IPS DF 6.9 (cell line): ENCODE results near the gene FRMD4A.
"Not testable (repeated sequence)": the region's sequence is repeated elsewhere in the genome, so short reads cannot be mapped to it uniquely, and the experiment has no call there.

Source experiments
- DNase-seq: peaks from one replicate; pipeline ENCODE4 v3.0.0-alpha.2; 2013; ENCODE audit warnings: low read depth, low spot score
- H3K27ac ChIP-seq: one replicate; pipeline ENCODE4 v1.5.1; 2013; ENCODE audit warnings: low read length, control low read depth
- H3K27me3 ChIP-seq: 2 replicates; pipeline ENCODE4 v1.6.1; 2013; ENCODE audit warnings: mild to moderate bottlenecking, low read length; ENCODE audit not compliant: control insufficient read depth, insufficient read depth
- H3K36me3 ChIP-seq: 2 replicates; pipeline ENCODE4 v1.6.1; 2013; ENCODE audit warnings: low read length; ENCODE audit not compliant: control insufficient read depth, insufficient read depth
- H3K4me1 ChIP-seq: 2 replicates; pipeline ENCODE4 v1.6.1; 2013; ENCODE audit warnings: low read length; ENCODE audit not compliant: control insufficient read depth, insufficient read depth
- H3K4me3 ChIP-seq: 2 replicates; pipeline ENCODE4 v1.5.1; 2013; ENCODE audit warnings: mild to moderate bottlenecking, low read length
- H3K9me3 ChIP-seq: 2 replicates; pipeline ENCODE4 v1.6.1; 2013; ENCODE audit warnings: low read length, inconsistent platforms; ENCODE audit not compliant: control insufficient read depth, insufficient read depth
- WGBS: extraction: QIAGEN DNeasy Blood & Tissue Kit; methylation state at CpG from one replicate; pipeline ENCODE4 v1.1.7; 2013; ENCODE audit warnings: mixed read lengths, missing lambda C conversion rate; ENCODE audit not compliant: insufficient read length, insufficient coverage; 5-methylcytosine and 5-hydroxymethylcytosine counted together

The FRMD4A gene

GRCh38 chr10:13718820-13719219 is 611.9 kb downstream of the FRMD4A start:
- DNase-seq: no peak
- WGBS: no CpG with 5 or more reads among the region's 4 CpGs
- no peaks in the 10 kb centered on the region for H3K36me3 ChIP-seq
- no peaks in the 10 kb centered on the region for H3K9me3 ChIP-seq
- no peak overlapping the region for H3K4me3 ChIP-seq
- H3K27me3 ChIP-seq: no peaks in the 10 kb centered on the region
- no peak overlapping the region for H3K27ac ChIP-seq
- H3K4me1 ChIP-seq: no peaks in the 10 kb centered on the region

DNA sequence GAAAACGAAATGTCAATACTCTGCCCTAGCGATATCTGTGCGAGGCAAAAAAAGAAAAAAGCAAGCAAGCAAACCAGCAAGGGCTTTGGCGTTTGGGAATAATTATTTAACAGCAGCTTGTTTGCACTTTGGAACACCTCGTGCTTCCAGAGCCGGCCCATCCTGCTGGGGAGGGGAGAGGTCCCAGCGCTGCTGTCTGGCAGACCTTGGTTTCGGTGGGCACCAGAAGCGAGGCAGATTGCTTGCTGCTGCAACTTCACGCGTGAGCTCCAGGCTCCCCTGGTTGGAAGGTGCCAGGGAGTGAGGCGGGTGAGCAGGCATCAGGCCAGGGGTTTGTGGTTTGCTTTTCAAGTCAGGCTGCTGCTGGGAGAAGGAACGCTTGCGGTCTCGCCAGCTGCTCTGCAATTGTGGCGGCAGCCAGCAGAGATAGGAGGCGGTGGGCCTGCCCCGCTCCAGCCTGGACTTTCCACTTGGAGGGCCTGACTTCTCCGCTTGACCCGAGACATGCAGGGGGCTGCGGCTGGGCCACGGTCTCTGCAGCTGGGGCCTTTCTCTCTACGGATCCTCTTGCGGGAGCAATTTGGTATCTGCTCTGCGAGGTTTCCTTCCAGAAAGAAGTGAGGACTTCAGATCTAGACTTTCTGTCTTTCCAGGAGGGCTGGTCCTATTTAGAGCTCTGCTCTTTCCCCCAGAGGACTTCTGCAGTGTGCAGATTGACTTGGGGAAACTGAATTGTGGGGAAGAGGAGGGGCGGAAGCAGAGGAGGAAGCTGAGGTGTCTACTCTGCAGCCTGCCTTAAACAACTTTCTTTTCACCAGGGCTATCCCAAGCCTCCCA is 612.6 kb downstream of the FRMD4A start:
- Histone ChIP-seq H3K4me1 (no peaks in the 10 kb centered on the region), H3K27me3 (no peaks in the 10 kb centered on the region), H3K36me3 (no peaks in the 10 kb centered on the region), H3K27ac (no peak overlapping the region), H3K4me3 (no peak overlapping the region), H3K9me3 (no peaks in the 10 kb centered on the region)
- no CpG with 5 or more reads among the region's 26 CpGs for WGBS
- DNase-seq: no peak

- no peaks in the 10 kb centered on the region for H3K36me3 ChIP-seq
- WGBS: no CpG with 5 or more reads among the region's 8 CpGs
- DNase-seq: no peak
- H3K27me3 ChIP-seq: no peaks in the 10 kb centered on the region
- H3K9me3 ChIP-seq: no peaks in the 10 kb centered on the region
- no peaks in the 10 kb centered on the region for H3K4me1 ChIP-seq
- H3K27ac ChIP-seq: no peak overlapping the region
- H3K4me3 ChIP-seq: no peak overlapping the region
Observed at GRCh38 chr10:13717571-13717935, 613.2 kb downstream of the FRMD4A start.

DNA sequence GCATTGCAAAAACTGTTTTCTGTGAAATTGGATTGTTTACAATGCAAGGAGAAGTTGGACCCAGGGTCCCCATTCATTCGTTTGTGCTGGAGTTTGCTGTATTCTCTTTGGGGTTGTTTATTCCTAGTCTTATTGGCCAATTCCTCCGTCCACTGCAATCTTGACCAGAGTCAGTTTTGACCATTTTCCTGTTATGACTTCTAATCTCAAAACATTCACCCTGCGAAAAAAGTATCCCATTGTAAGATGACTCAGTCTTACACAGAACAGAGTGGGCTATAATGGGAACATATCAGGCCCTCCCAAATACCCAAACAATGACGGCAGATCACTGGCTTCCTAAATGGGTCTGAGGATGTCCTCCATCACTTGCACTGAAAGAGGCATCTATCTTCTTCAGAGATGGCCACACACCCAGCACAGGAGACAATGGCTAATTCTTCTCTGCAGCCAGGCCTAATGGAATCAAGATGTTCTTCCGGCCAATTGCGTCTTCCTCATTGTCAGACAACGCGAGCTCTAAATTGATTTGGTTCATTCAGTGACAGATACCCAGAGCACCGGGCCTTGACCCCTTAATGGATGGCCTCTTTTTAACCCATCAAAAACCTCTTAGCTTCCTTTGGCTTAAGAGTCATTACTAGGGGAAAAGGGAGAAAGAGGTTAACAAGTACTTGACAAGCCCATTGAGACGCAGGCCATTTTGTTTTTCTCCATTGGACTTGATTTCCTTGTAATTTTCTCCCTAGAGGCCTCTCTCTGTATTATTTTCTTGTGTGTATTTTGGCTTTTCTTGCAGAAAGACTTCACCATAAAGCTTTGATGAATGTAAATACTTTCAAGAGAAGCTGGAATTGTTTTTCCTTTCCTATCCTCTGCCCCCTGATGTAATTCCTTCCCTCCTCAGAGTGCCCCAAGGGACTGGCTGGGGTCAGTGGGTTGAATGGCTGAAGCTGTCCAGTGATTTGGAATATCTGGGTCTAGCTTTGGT is 614.3 kb downstream of the FRMD4A start:
- WGBS: no CpG with 5 or more reads among the region's 10 CpGs
- H3K36me3 ChIP-seq: no peaks in the 10 kb centered on the region; the same call in 1 of the 2 replicates
- no peaks in the 10 kb centered on the region for H3K4me1 ChIP-seq
- H3K27me3 ChIP-seq: no peaks in the 10 kb centered on the region
- no peak overlapping the region for H3K4me3 ChIP-seq
- no peak overlapping the region for H3K27ac ChIP-seq
- no peaks in the 10 kb centered on the region for H3K9me3 ChIP-seq
- no peak for DNase-seq

- H3K4me3 ChIP-seq, H3K9me3 ChIP-seq, H3K36me3 ChIP-seq, H3K4me1 ChIP-seq, H3K27ac ChIP-seq, H3K27me3 ChIP-seq, DNase-seq: not testable (repeated sequence)
- no CpG with 5 or more reads among the region's 5 CpGs for WGBS
Observed at GRCh38 chr10:13715596-13715995, 615.1 kb downstream of the FRMD4A start.

- no CpG with 5 or more reads among the region's 5 CpGs for WGBS
- no peak overlapping the region for H3K27ac ChIP-seq
- H3K4me1 ChIP-seq: peaks cover 2% of the 10 kb centered on the region; the same call in 1 of the 2 replicates
- no peak overlapping the region for H3K4me3 ChIP-seq
- H3K36me3 ChIP-seq: no peaks in the 10 kb centered on the region; the same call in 1 of the 2 replicates
- no peaks in the 10 kb centered on the region for H3K9me3 ChIP-seq
- H3K27me3 ChIP-seq: no peaks in the 10 kb centered on the region
- DNase-seq: no peak
Observed at GRCh38 chr10:13715100-13715499, 615.6 kb downstream of the FRMD4A start.

GRCh38 chr10:13712837-13713581 is 617.7 kb downstream of the FRMD4A start:
- no CpG with 5 or more reads among the region's 6 CpGs for WGBS
- no peaks in the 10 kb centered on the region for H3K27me3 ChIP-seq
- no peaks in the 10 kb centered on the region for H3K9me3 ChIP-seq
- H3K27ac ChIP-seq: no peak overlapping the region
- H3K4me1 ChIP-seq: peaks cover 4% of the 10 kb centered on the region
- H3K4me3 ChIP-seq: no peak overlapping the region
- no peaks in the 10 kb centered on the region; the same call in 1 of the 2 replicates for H3K36me3 ChIP-seq
- DNase-seq: no peak

GRCh38 chr10:13712476-13712836 is 618.3 kb downstream of the FRMD4A start:
- H3K9me3 ChIP-seq: no peaks in the 10 kb centered on the region
- no peaks in the 10 kb centered on the region for H3K27me3 ChIP-seq
- H3K36me3 ChIP-seq: no peaks in the 10 kb centered on the region; the same call in 1 of the 2 replicates
- no peak for DNase-seq
- H3K4me1 ChIP-seq: peaks cover 4% of the 10 kb centered on the region
- H3K4me3 ChIP-seq: no peak overlapping the region
- no peak overlapping the region for H3K27ac ChIP-seq
- no CpG with 5 or more reads among the region's 4 CpGs for WGBS

DNA sequence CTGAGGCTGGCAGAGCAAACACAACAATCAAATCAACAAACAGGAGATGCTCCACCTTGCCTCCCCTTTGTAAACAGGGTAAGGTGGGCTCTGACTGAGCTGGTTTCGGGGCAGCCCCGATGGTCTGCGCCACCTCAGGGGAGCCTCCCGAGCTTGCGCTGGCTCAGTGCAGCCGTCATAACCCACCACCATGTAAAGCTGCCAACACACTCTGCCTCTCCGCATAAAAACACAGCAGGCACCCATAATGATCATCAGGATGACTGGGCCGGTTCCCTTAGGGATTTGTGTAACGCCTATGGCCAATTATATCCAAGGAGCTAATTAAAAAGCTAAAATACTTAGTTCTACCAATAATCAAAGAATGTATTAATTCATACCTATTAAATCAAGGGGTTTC is 619.4 kb downstream of the FRMD4A start:
- no CpG with 5 or more reads among the region's 9 CpGs for WGBS
- Histone ChIP-seq H3K4me3 (no peak overlapping the region), H3K27ac (no peak overlapping the region), H3K36me3 (no peaks in the 10 kb centered on the region; the same call in 1 of the 2 replicates), H3K4me1 (peaks cover 6% of the 10 kb centered on the region), H3K9me3 (no peaks in the 10 kb centered on the region), H3K27me3 (no peaks in the 10 kb centered on the region)
- DNase-seq: no peak
